Measurements from ENCODE around the gene SUOX.
"Not testable (repeated sequence)": the region's sequence is repeated elsewhere in the genome, so short reads cannot be mapped to it uniquely, and the experiment has no call there.

The SUOX gene

DNA sequence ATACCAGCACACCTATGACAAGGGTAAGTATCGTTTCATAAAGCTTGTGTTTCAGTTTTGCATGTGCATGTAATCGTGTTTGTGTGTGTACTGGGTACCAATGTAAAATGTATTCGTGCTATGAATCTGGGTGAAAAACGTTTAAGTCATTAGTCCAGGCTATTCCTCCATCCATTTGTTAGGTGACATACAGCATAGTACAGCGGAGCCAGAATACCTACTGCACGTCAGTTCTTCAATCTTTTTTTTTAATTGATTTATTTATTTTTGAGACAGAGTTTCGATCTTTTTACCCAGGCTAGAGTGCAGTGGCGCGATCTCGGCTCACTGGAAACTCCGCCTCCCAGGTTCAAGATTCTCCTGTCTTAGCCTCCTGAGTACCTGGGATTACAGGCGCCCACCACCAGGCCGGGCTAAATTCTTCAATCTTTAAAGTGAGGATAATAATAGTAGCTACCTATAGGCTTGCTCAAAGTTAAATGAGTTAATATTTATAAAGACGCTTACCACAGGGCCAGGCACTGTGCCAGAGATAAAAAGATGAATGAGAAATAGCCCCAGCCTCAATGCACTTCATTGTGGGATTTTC is 44.0 kb downstream of the SUOX start:
- peaks cover 28 to 46% of the 10 kb centered on the region in 2 experiments for H3K36me3 ChIP-seq (ENCODE audit: control insufficient read depth in 1 of 2, insufficient read depth in 2 of 2, low read depth in 1 of 2, low read length in 2 of 2)
- no peak overlapping the region for H3K18ac ChIP-seq (ENCODE audit: low read depth in 1 of 2, low read length in 2 of 2)
- H3K14ac ChIP-seq (ENCODE audit: low read length in 2 of 2) = no peak overlapping the region
- H2BK120ac ChIP-seq (ENCODE audit: low read depth, low read length) = no peak overlapping the region
- peak overlapping the region; percentile 52 for H3K4me2 ChIP-seq (ENCODE audit: low read length, poor library complexity, severe bottlenecking)
- peaks cover 3% of the 10 kb centered on the region for H3K79me1 ChIP-seq (replicated peaks; ENCODE audit: low read length, poor library complexity, severe bottlenecking)
- WGBS = 63% methylated on average over 12 of the region's 14 CpGs
- no peak overlapping the region for H2AFZ ChIP-seq (ENCODE audit: low read depth, low read length)
- H4K8ac ChIP-seq (ENCODE audit: low read length) = no peak overlapping the region
- H3K4me1 ChIP-seq (ENCODE audit: control insufficient read depth, insufficient read depth, low read depth, low read length) = peaks cover 4% of the 10 kb centered on the region
- no peak overlapping the region for H2BK15ac ChIP-seq (ENCODE audit: low read depth, poor library complexity, severe bottlenecking)
- no peak overlapping the region for H2BK12ac ChIP-seq (ENCODE audit: low read length in 2 of 2)
- no peak for DNase-seq
- peak overlapping the region; percentile 99 for H3K9ac ChIP-seq (ENCODE audit: low read length)
- no peak overlapping the region for H2BK5ac ChIP-seq (ENCODE audit: low read depth, low read length, poor library complexity, severe bottlenecking)
- no peak overlapping the region for H2AK5ac ChIP-seq (ENCODE audit: low read length, severe bottlenecking)
- peak overlapping the region in 1 of 2 experiments; percentile 59 for H3K4ac ChIP-seq (ENCODE audit: low read depth in 1 of 2, low read length in 2 of 2)
- H4K91ac ChIP-seq (ENCODE audit: low read length) = no peak overlapping the region
- no peak overlapping the region for H3K23ac ChIP-seq (ENCODE audit: low read length in 2 of 2)
- no peaks in the 10 kb centered on the region for H3K9me3 ChIP-seq (ENCODE audit: control insufficient read depth, low read length)
- no peaks in the 10 kb centered on the region for H3K27me3 ChIP-seq (ENCODE audit: control insufficient read depth in 1 of 2, insufficient read depth in 1 of 2, low read length in 2 of 2)
- H3K4me3 ChIP-seq (ENCODE audit: insufficient read depth in 1 of 2, low read depth in 1 of 2, low read length in 2 of 2) = peak overlapping the region in 1 of 2 experiments; percentile 88
- H3K27ac ChIP-seq (ENCODE audit: low read length, poor library complexity, severe bottlenecking) = peak overlapping the region; percentile 82

DNA sequence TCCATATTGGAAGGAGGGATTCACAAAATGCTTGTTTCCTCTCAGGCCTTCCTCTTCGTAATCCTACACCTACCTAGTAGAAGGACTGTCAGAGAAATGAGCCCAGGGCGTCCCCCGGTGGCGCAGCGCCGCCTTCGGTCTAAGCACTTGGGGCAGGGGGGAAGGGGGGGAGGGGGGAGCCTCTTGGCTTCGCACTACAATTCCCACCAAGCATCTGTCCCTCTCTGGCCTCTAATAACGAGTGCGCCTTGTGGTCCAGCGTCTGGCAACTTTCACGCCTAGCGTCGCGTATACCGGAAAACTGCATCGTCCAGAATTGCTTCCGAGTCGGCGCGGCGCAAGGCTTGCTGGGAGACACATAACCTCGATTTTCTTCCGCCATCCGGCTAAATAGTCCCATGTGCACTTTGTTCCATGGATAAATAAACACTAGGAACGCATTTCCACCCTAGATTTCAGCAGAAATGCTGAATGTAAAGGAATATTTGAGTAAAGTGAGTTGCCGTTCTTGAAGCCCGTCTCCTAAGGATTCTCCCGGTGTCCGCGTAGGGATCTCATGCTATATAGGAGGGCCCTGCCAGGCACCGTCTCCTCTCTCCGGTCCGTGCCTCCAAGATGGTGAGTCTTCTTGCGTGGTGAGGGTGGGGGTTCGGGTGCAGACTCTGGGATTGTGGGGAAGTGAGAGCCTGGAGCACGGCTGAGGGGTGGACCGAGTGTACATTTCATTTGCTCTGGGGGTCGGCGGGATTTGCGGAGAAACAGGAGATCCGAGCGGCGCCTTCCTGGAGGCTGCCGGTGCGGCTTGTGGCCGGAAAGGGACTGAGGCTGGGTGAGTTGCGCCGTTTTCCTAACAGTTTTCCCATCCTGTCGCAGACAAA is 44.7 kb downstream of the SUOX start, which contains the start of gene RPS26:
TSS of gene RPS26 (plus strand) at position 367 of the 878 bp plus-strand sequence. CDS start at position 616, 249 bp downstream.
- peaks cover 27 to 52% of the 10 kb centered on the region in 2 experiments for H3K36me3 ChIP-seq (ENCODE audit: control insufficient read depth in 1 of 2, insufficient read depth in 2 of 2, low read depth in 1 of 2, low read length in 2 of 2)
- peak within 1 kb of the TSS; percentile 84 to 93 for H3K4ac ChIP-seq (ENCODE audit: low read depth in 1 of 2, low read length in 2 of 2)
- peak within 1 kb of the TSS; percentile 99 for H3K9ac ChIP-seq (ENCODE audit: low read length)
- H2BK12ac ChIP-seq (ENCODE audit: low read length in 2 of 2) = no peak within 1 kb of the TSS
- DNase-seq = peak; percentile 100
- peak within 1 kb of the TSS in 1 of 2 experiments; percentile 100 for H3K18ac ChIP-seq (ENCODE audit: low read depth in 1 of 2, low read length in 2 of 2)
- H3K4me2 ChIP-seq (ENCODE audit: low read length, poor library complexity, severe bottlenecking) = peak within 1 kb of the TSS; percentile 76
- no peaks in the 10 kb centered on the region for H3K27me3 ChIP-seq (ENCODE audit: control insufficient read depth in 1 of 2, insufficient read depth in 1 of 2, low read length in 2 of 2)
- peaks cover 3% of the 10 kb centered on the region for H3K79me1 ChIP-seq (replicated peaks; ENCODE audit: low read length, poor library complexity, severe bottlenecking)
- peak within 1 kb of the TSS in 1 of 2 experiments; percentile 90 for H3K23ac ChIP-seq (ENCODE audit: low read length in 2 of 2)
- peak within 1 kb of the TSS; percentile 71 for H2AK5ac ChIP-seq (ENCODE audit: low read length, severe bottlenecking)
- WGBS = under 1% methylated on average over 49 of the region's 50 CpGs
- peak within 1 kb of the TSS; percentile 96 for H2BK120ac ChIP-seq (ENCODE audit: low read depth, low read length)
- no peak within 1 kb of the TSS for H2BK15ac ChIP-seq (ENCODE audit: low read depth, poor library complexity, severe bottlenecking)
- H4K91ac ChIP-seq (ENCODE audit: low read length) = peak within 1 kb of the TSS; percentile 93
- H3K9me3 ChIP-seq (ENCODE audit: control insufficient read depth, low read length) = no peaks in the 10 kb centered on the region
- no peak within 1 kb of the TSS for H2AFZ ChIP-seq (ENCODE audit: low read depth, low read length)
- H4K8ac ChIP-seq (ENCODE audit: low read length) = peak within 1 kb of the TSS; percentile 66
- peak within 1 kb of the TSS; percentile 85 to 88 for H3K4me3 ChIP-seq (ENCODE audit: insufficient read depth in 1 of 2, low read depth in 1 of 2, low read length in 2 of 2)
- H3K27ac ChIP-seq (ENCODE audit: low read length, poor library complexity, severe bottlenecking) = peak within 1 kb of the TSS; percentile 97
- H3K4me1 ChIP-seq (ENCODE audit: control insufficient read depth, insufficient read depth, low read depth, low read length) = peaks cover 10% of the 10 kb centered on the region
- H2BK5ac ChIP-seq (ENCODE audit: low read depth, low read length, poor library complexity, severe bottlenecking) = peak within 1 kb of the TSS; percentile 96
- no peak within 1 kb of the TSS for H3K14ac ChIP-seq (ENCODE audit: low read length in 2 of 2)

DNA sequence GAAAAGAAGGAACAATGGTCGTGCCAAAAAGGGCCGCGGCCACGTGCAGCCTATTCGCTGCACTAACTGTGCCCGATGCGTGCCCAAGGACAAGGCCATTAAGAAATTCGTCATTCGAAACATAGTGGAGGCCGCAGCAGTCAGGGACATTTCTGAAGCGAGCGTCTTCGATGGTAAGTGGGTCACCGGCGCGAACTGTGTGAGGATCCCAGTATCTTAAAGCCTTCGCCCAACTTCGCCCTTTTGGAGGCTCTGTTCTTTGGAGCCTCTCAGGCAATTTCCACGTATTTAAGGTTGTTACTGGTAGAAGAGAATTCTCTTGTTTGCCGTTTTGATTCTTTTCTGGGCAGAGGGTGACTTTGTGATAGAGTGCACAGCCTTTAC is 45.3 kb downstream of the SUOX start:
- not testable (repeated sequence) for H3K14ac ChIP-seq (ENCODE audit: low read length in 2 of 2); H3K23ac ChIP-seq (ENCODE audit: low read length in 2 of 2); H4K8ac ChIP-seq (ENCODE audit: low read length); H3K79me1 ChIP-seq (replicated peaks; ENCODE audit: low read length, poor library complexity, severe bottlenecking); H3K4ac ChIP-seq (ENCODE audit: low read depth in 1 of 2, low read length in 2 of 2); H3K27me3 ChIP-seq (ENCODE audit: control insufficient read depth in 1 of 2, insufficient read depth in 1 of 2, low read length in 2 of 2); H3K9me3 ChIP-seq (ENCODE audit: control insufficient read depth, low read length); H2BK12ac ChIP-seq (ENCODE audit: low read length in 2 of 2); H2BK15ac ChIP-seq (ENCODE audit: low read depth, poor library complexity, severe bottlenecking); H2AFZ ChIP-seq (ENCODE audit: low read depth, low read length); H4K91ac ChIP-seq (ENCODE audit: low read length); H2BK120ac ChIP-seq (ENCODE audit: low read depth, low read length); H2BK5ac ChIP-seq (ENCODE audit: low read depth, low read length, poor library complexity, severe bottlenecking)
- Histone ChIP-seq H3K27ac (ENCODE audit: low read length, poor library complexity, severe bottlenecking) (peak overlapping the region; percentile 97), H3K4me1 (ENCODE audit: control insufficient read depth, insufficient read depth, low read depth, low read length) (peaks cover 12% of the 10 kb centered on the region), H3K4me3 (ENCODE audit: insufficient read depth in 1 of 2, low read depth in 1 of 2, low read length in 2 of 2) (peak overlapping the region; percentile 85 to 88), H3K9ac (ENCODE audit: low read length) (peak overlapping the region; percentile 99), H3K18ac (ENCODE audit: low read depth in 1 of 2, low read length in 2 of 2) (peak overlapping the region in 1 of 2 experiments; percentile 100), H3K36me3 (ENCODE audit: control insufficient read depth in 1 of 2, insufficient read depth in 2 of 2, low read depth in 1 of 2, low read length in 2 of 2) (peaks cover 26 to 52% of the 10 kb centered on the region in 2 experiments), H3K4me2 (ENCODE audit: low read length, poor library complexity, severe bottlenecking) (peak overlapping the region; percentile 76), H2AK5ac (ENCODE audit: low read length, severe bottlenecking) (peak overlapping the region; percentile 71)
- 2% methylated on average over 20 of the region's 20 CpGs for WGBS
- peak; percentile 18 for DNase-seq

DNA sequence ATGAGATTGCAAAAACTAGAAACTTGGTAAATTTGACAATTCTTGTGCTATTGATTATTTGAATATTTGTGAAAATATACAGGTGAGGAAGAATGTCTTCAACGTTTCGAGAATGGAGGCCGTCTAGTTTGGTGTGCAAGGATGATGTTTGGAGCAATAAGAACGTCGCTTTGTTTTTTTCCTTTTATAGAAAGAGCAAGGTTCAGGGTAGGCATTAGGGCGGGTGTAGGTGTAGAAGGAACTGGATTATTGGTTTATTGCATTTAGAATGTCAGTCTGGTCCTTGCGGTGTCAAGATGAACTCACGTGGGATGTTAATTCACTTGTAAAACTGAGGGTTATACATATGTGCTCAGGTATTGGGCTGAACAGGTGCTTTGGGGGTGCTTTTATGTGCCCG is 45.8 kb downstream of the SUOX start:
- Histone ChIP-seq H3K36me3 (ENCODE audit: control insufficient read depth in 1 of 2, insufficient read depth in 2 of 2, low read depth in 1 of 2, low read length in 2 of 2) (peaks cover 25 to 52% of the 10 kb centered on the region in 2 experiments), H3K4ac (ENCODE audit: low read depth in 1 of 2, low read length in 2 of 2) (no peak overlapping the region), H3K27ac (ENCODE audit: low read length, poor library complexity, severe bottlenecking) (no peak overlapping the region), H3K79me1 (replicated peaks; ENCODE audit: low read length, poor library complexity, severe bottlenecking) (peaks cover 3% of the 10 kb centered on the region), H3K4me2 (ENCODE audit: low read length, poor library complexity, severe bottlenecking) (peak overlapping the region; percentile 76), H2BK120ac (ENCODE audit: low read depth, low read length) (no peak overlapping the region), H2AFZ (ENCODE audit: low read depth, low read length) (no peak overlapping the region), H2AK5ac (ENCODE audit: low read length, severe bottlenecking) (no peak overlapping the region), H4K91ac (ENCODE audit: low read length) (no peak overlapping the region), H3K14ac (ENCODE audit: low read length in 2 of 2) (no peak overlapping the region), H3K9me3 (ENCODE audit: control insufficient read depth, low read length) (no peaks in the 10 kb centered on the region), H2BK15ac (ENCODE audit: low read depth, poor library complexity, severe bottlenecking) (no peak overlapping the region), H3K4me3 (ENCODE audit: insufficient read depth in 1 of 2, low read depth in 1 of 2, low read length in 2 of 2) (peak overlapping the region in 1 of 2 experiments; percentile 88), H2BK12ac (ENCODE audit: low read length in 2 of 2) (no peak overlapping the region), H2BK5ac (ENCODE audit: low read depth, low read length, poor library complexity, severe bottlenecking) (no peak overlapping the region), H4K8ac (ENCODE audit: low read length) (no peak overlapping the region), H3K23ac (ENCODE audit: low read length in 2 of 2) (no peak overlapping the region), H3K18ac (ENCODE audit: low read depth in 1 of 2, low read length in 2 of 2) (no peak overlapping the region), H3K4me1 (ENCODE audit: control insufficient read depth, insufficient read depth, low read depth, low read length) (peaks cover 12% of the 10 kb centered on the region), H3K9ac (ENCODE audit: low read length) (peak overlapping the region; percentile 99), H3K27me3 (ENCODE audit: control insufficient read depth in 1 of 2, insufficient read depth in 1 of 2, low read length in 2 of 2) (no peaks in the 10 kb centered on the region)
- no peak for DNase-seq
- WGBS = 59% methylated on average over 9 of the region's 9 CpGs

Measured in mesenchymal stem cell (in vitro differentiated cells and primary cell).